SK-N-SH (cell line): ENCODE results near the gene SHD. TPM values are rescaled to one million over a fixed set of nuclear protein-coding genes. Genes with fewer than 3 reads are reported as not detected.

Experiments
- CTCF ChIA-PET: fragments of 300-600, 350-600 bp; formaldehyde crosslinking; extraction: SDS; loops from one replicate; lab custom pipeline; 2021; lab: Yijun Ruan, JAX
- POLR2A ChIA-PET: fragments of 350-600 bp; sonication (Branson Sonifier 250); formaldehyde crosslinking; extraction: SDS; loops from one replicate; lab custom pipeline; 2020; ENCODE audit warnings: antibody characterized with exemption, inconsistent platforms; lab: Yijun Ruan, JAX
- DNase-seq: peaks from one replicate; pipeline ENCODE4 v3.0.0; 2012
- H2AFZ ChIP-seq: fragments of 200-600 bp; sonication (generic); 2 replicates; pipeline ENCODE4 v1.8.1; 2016; ENCODE audit warnings: antibody characterized with exemption, mild to moderate bottlenecking, low read depth
- H3F3A ChIP-seq: fragments of 200-600 bp; sonication (generic); replicated peaks from 2 replicates; pipeline ENCODE3; 2016; ENCODE audit warnings: antibody characterized with exemption, mild to moderate bottlenecking; ENCODE audit not compliant: insufficient read depth
- H3K27ac ChIP-seq, 2 experiments: fragments of 200-500 bp in 1 of 2; fragments of 200-600 bp in 1 of 2; sonication (Bioruptor generic) in 1 of 2; sonication (generic), shearing (Covaris generic) in 1 of 2; 2 replicates each; pipeline versions ENCODE4 v1.5.1 to v1.6.1; 2014 to 2016; ENCODE audit warnings: low read depth in 2 of 2, inconsistent platforms in 1 of 2, low read length in 1 of 2, mild to moderate bottlenecking in 1 of 2, mixed read lengths in 1 of 2
- H3K27me3 ChIP-seq: fragments of 200-600 bp; sonication (generic), shearing (Covaris generic); 2 replicates; pipeline ENCODE4 v1.6.1; 2016; ENCODE audit warnings: mixed run types; ENCODE audit not compliant: insufficient read depth
- H3K36me3 ChIP-seq, 2 experiments: fragments of 200-500 bp in 1 of 2; fragments of 200-600 bp in 1 of 2; sonication (Bioruptor generic) in 1 of 2; sonication (generic) in 1 of 2; replicated peaks in 1 of 2; 2 replicates each; pipeline versions ENCODE3 to v1.5.1; 2014 to 2016; ENCODE audit warnings: low read length in 1 of 2, mild to moderate bottlenecking in 1 of 2; ENCODE audit not compliant: insufficient read depth in 2 of 2, control insufficient read depth in 1 of 2
- H3K4me1 ChIP-seq, 2 experiments: fragments of 200-500 bp in 1 of 2; fragments of 200-600 bp in 1 of 2; sonication (Bioruptor generic) in 1 of 2; sonication (generic), shearing (Covaris generic) in 1 of 2; 2 replicates each; pipeline versions ENCODE4 v1.5.1 to v1.6.1; 2014 to 2016; ENCODE audit warnings: low read depth in 1 of 2, low read length in 1 of 2, mixed run types in 1 of 2; ENCODE audit not compliant: insufficient read depth in 2 of 2, control insufficient read depth in 1 of 2
- H3K4me2 ChIP-seq: fragments of 200-600 bp; sonication (generic), shearing (Covaris generic); 2 replicates; pipeline ENCODE4 v1.6.1; 2017; ENCODE audit warnings: mixed run types
- H3K4me3 ChIP-seq, 2 experiments: fragments of 200-500 bp in 1 of 2; fragments of 200-600 bp in 1 of 2; sonication (Bioruptor generic) in 1 of 2; sonication (generic), shearing (Covaris generic) in 1 of 2; 2 replicates each; pipeline versions ENCODE4 v1.5.1 to v1.8.1; 2014 to 2016; ENCODE audit warnings: low read depth in 2 of 2, inconsistent platforms in 1 of 2, low read length in 1 of 2, mild to moderate bottlenecking in 1 of 2, mixed read lengths in 1 of 2, moderate library complexity in 1 of 2
- H3K79me2 ChIP-seq: fragments of 200-600 bp; sonication (generic); 2 replicates; pipeline ENCODE4 v1.8.1; 2017; ENCODE audit warnings: mild to moderate bottlenecking; ENCODE audit not compliant: insufficient read depth
- H3K9ac ChIP-seq: fragments of 200-600 bp; sonication (generic); 2 replicates; pipeline ENCODE4 v1.6.1; 2017; ENCODE audit warnings: mixed run types
- H3K9me2 ChIP-seq: fragments of 200-600 bp; sonication (generic); 2 replicates; pipeline ENCODE4 v1.6.1; 2017; ENCODE audit warnings: mixed run types
- H3K9me3 ChIP-seq: fragments of 200-600 bp; sonication (generic); 2 replicates; pipeline ENCODE4 v1.6.1; 2017; ENCODE audit warnings: mixed run types, mild to moderate bottlenecking, moderate library complexity
- H4K20me1 ChIP-seq: fragments of 200-600 bp; sonication (generic); 2 replicates; pipeline ENCODE4 v1.6.1; 2017; ENCODE audit warnings: mild to moderate bottlenecking, mixed run types; ENCODE audit not compliant: insufficient read depth
- CHD2 ChIP-seq: fragments of 150-350 bp; IDR thresholded peaks from 2 replicates; pipeline ENCODE4 v1.6.1; 2018; ENCODE audit warnings: low read length; ENCODE audit not compliant: partially characterized antibody
- ELF1 ChIP-seq: IDR thresholded peaks from 2 replicates; pipeline ENCODE4 v1.4.0; 2012
- EP300 ChIP-seq, 2 experiments: IDR thresholded peaks; 2 replicates each; pipeline versions ENCODE4 v1.4.0 to v1.6.1; 2012; ENCODE audit warnings: borderline replicate concordance in 1 of 2, low read depth in 1 of 2, low read length in 1 of 2
- FOXJ3 ChIP-seq: sonication (generic); formaldehyde crosslinking; IDR thresholded peaks from 2 replicates; pipeline ENCODE4 v1.5.1; 2020; ENCODE audit warnings: mild to moderate bottlenecking, missing genetic modification reagents
- FOXM1 ChIP-seq: IDR thresholded peaks from 2 replicates; pipeline ENCODE4 v1.4.0; 2012; ENCODE audit warnings: low read depth, mild to moderate bottlenecking
- GABPA ChIP-seq: IDR thresholded peaks from 2 replicates; pipeline ENCODE4 v1.4.0; 2012; ENCODE audit warnings: low read depth, mild to moderate bottlenecking
- MAX ChIP-seq: IDR thresholded peaks from 2 replicates; pipeline ENCODE4 v1.4.0; 2012; ENCODE audit warnings: low read depth
- MEF2A ChIP-seq: IDR thresholded peaks from 2 replicates; pipeline ENCODE4 v1.4.0; 2012; ENCODE audit warnings: low read depth, borderline replicate concordance
- MXI1 ChIP-seq: IDR thresholded peaks from 2 replicates; pipeline ENCODE4 v1.6.1; 2012; ENCODE audit warnings: mild to moderate bottlenecking, low read depth, low read length, improper control_type of control experiment
- NRF1 ChIP-seq: IDR thresholded peaks from 2 replicates; pipeline ENCODE4 v1.6.1; 2012; ENCODE audit warnings: low read depth, mild to moderate bottlenecking, low read length
- PBX3 ChIP-seq: IDR thresholded peaks from 2 replicates; pipeline ENCODE4; 2012
- POLR2AphosphoS5 ChIP-seq: IDR thresholded peaks from 2 replicates; pipeline ENCODE4 v1.6.1; 2012; ENCODE audit warnings: low read depth, low read length
- RCOR1 ChIP-seq: fragments of 150-350 bp; IDR thresholded peaks from 2 replicates; pipeline ENCODE4 v1.6.1; 2017; ENCODE audit warnings: antibody characterized with exemption, low read length
- RFX5 ChIP-seq: IDR thresholded peaks from 2 replicates; pipeline ENCODE4 v1.6.1; 2012; ENCODE audit warnings: mild to moderate bottlenecking, improper control_type of control experiment, low read length
- SIN3A ChIP-seq: IDR thresholded peaks from 2 replicates; pipeline ENCODE4 v1.6.1; 2012; ENCODE audit warnings: low read depth, mild to moderate bottlenecking, low read length, moderate library complexity, borderline replicate concordance
- TCF12 ChIP-seq: IDR thresholded peaks from 2 replicates; pipeline ENCODE4 v1.4.0; 2012
- WGBS: methylation state at CpG from one replicate; pipeline ENCODE4 v1.1.6; 2017; ENCODE audit warnings: low lambda C conversion rate; 5-methylcytosine and 5-hydroxymethylcytosine counted together
- polyA plus RNA-seq, 3 experiments: library from polyadenylated mRNA; depleted of rRNA; stranded (reverse); fragments of >200 nt; gene quantifications; 2 replicates each; pipeline ENCODE4 v1.2.3, GENCODE V29; 2012
- TF ChIP-seq, protein P1 (sequence below): IDR thresholded peaks from 2 replicates; pipeline ENCODE4 v1.4.0; 2012; ENCODE audit warnings: low read depth, borderline replicate concordance
- TF ChIP-seq, protein P2 (sequence below): fragments of 150-350 bp; IDR thresholded peaks from 2 replicates; pipeline ENCODE4 v1.6.1; 2017; ENCODE audit warnings: antibody characterized with exemption, low read length, low read depth, borderline replicate concordance
- TF ChIP-seq, protein P3 (sequence below): IDR thresholded peaks from 2 replicates; pipeline ENCODE4 v1.4.0; 2012; ENCODE audit warnings: low read depth, borderline replicate concordance
- TF ChIP-seq, protein P4 (sequence below): IDR thresholded peaks from 2 replicates; pipeline ENCODE4 v1.6.1; 2012; ENCODE audit warnings: mild to moderate bottlenecking, low read depth, low read length, moderate library complexity

The SHD gene
- polyA plus RNA-seq, 1 of the 3 experiments (the other 2 are of a cell fraction), result 3.1 TPM

DNA sequence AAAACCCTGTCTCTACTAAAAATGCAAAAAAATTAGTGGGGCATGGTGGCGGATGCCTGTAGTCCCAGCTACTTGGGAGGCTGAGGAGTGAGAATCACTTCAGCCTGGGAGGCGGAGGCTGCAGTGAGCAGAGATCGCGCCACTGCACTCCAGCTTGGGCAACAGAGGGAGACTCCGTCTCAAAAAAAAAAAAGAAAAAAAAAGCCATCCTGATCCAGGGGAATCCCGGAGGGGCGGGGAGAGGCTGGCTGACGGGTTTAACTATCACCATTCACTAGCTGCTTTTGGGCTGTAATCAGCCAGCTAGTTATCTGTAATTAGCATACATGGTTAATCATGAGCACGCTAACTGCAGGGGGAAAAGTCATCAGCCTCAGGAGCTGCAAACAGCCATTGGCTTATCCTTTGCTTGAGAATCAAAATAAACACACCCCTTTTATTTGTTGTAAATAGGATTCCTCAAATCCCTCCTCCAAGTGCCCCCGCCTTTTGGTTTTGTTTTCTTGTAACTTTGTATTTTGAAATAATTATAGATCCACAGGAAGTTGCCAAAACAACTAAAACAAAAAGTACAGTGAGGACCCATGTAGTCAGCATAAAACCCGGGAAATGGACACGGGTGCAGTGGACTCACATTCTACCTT is 34.9 kb downstream of the SHD start:
- H3K27me3 ChIP-seq, result no peaks in the 10 kb centered on the region
- H3K4me1 ChIP-seq, result no peaks in the 10 kb centered on the region
- no peak for DNase-seq
- peaks cover 11 to 14% of the 10 kb centered on the region in 2 experiments for H3K36me3 ChIP-seq
- ChIA-PET POLR2A (interaction anchor here (0.6 to 1.4 kb wide), 3 partner anchors 9 to 17 kb away, joined by 3 to 4 read pairs (median 3); no protein-coding TSS in a partner anchor), CTCF (interaction anchor here (1.0 kb wide), 1 partner anchor 46 kb away, joined by 3 read pairs; no protein-coding TSS in a partner anchor)
- no peaks in the 10 kb centered on the region for H3K9me3 ChIP-seq
- H3K4me2 ChIP-seq, result no peak overlapping the region
- H3K9ac ChIP-seq, result no peak overlapping the region
- WGBS, result 90% methylated on average over 12 of the region's 12 CpGs
- H3K27ac ChIP-seq, result no peak overlapping the region
- no peaks in the 10 kb centered on the region for H4K20me1 ChIP-seq
- no peaks in the 10 kb centered on the region for H3K9me2 ChIP-seq
- no peaks in the 10 kb centered on the region for H3K79me2 ChIP-seq
- no peak overlapping the region for H2AFZ ChIP-seq
- H3K4me3 ChIP-seq, result no peak overlapping the region
- no peak for TF ChIP-seq POLR2AphosphoS5
- TF ChIP-seq PBX3, result no peak
- no peak for TF ChIP-seq RCOR1
- no peak for TF ChIP-seq GABPA
- TF ChIP-seq MAX, result no peak
- no peak for TF ChIP-seq ELF1
- TF ChIP-seq, protein P1, sequence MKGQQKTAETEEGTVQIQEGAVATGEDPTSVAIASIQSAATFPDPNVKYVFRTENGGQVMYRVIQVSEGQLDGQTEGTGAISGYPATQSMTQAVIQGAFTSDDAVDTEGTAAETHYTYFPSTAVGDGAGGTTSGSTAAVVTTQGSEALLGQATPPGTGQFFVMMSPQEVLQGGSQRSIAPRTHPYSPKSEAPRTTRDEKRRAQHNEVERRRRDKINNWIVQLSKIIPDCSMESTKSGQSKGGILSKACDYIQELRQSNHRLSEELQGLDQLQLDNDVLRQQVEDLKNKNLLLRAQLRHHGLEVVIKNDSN, result no peak
- TF ChIP-seq RFX5, result no peak
- TF ChIP-seq FOXJ3 (CRISPR knock-in tag), result no peak
- no peak for TF ChIP-seq NRF1
- no peak for TF ChIP-seq MEF2A
- no peak for TF ChIP-seq MXI1
- TF ChIP-seq, protein P2, sequence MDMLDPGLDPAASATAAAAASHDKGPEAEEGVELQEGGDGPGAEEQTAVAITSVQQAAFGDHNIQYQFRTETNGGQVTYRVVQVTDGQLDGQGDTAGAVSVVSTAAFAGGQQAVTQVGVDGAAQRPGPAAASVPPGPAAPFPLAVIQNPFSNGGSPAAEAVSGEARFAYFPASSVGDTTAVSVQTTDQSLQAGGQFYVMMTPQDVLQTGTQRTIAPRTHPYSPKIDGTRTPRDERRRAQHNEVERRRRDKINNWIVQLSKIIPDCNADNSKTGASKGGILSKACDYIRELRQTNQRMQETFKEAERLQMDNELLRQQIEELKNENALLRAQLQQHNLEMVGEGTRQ, result no peak
- TF ChIP-seq FOXM1, result no peak
- TF ChIP-seq SIN3A, result no peak
- no peaks in the 10 kb centered on the region for H3F3A ChIP-seq

DNA sequence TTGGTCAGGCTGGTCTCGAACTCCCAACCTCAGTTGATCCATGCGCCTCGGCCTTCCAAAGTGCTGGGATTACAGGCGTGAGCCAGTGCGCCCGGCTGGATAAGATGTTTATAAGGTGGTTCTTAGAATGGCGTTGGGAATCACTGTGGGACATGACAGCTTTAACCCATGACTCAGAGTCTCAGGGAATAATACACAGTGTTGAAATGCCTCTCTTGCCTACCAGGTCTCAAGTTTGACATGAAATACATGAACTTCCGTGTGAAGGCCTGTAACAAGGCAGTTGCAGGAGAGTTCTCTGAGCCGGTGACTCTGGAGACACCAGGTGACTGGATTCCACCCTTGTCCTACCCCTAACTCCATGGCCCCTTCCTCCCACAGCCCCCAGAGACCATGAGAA is 37.9 kb downstream of the SHD start:
- WGBS, result 92% methylated on average over 9 of the region's 9 CpGs
- CTCF ChIA-PET, result no interaction called here
- no peaks in the 10 kb centered on the region for H3K9me2 ChIP-seq
- TF ChIP-seq GABPA (no peak), TCF12 (no peak), MXI1 (no peak), EP300 (IDR thresholded peaks at IDR 0.05; ENCODE audit: borderline replicate concordance in 1 of 2, low read depth in 1 of 2, low read length in 1 of 2) (no peak), CHD2 (no peak), FOXJ3 (CRISPR knock-in tag) (no peak)
- TF ChIP-seq, protein P3, sequence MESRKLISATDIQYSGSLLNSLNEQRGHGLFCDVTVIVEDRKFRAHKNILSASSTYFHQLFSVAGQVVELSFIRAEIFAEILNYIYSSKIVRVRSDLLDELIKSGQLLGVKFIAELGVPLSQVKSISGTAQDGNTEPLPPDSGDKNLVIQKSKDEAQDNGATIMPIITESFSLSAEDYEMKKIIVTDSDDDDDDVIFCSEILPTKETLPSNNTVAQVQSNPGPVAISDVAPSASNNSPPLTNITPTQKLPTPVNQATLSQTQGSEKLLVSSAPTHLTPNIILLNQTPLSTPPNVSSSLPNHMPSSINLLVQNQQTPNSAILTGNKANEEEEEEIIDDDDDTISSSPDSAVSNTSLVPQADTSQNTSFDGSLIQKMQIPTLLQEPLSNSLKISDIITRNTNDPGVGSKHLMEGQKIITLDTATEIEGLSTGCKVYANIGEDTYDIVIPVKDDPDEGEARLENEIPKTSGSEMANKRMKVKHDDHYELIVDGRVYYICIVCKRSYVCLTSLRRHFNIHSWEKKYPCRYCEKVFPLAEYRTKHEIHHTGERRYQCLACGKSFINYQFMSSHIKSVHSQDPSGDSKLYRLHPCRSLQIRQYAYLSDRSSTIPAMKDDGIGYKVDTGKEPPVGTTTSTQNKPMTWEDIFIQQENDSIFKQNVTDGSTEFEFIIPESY, result no peak
- TF ChIP-seq, protein P4, sequence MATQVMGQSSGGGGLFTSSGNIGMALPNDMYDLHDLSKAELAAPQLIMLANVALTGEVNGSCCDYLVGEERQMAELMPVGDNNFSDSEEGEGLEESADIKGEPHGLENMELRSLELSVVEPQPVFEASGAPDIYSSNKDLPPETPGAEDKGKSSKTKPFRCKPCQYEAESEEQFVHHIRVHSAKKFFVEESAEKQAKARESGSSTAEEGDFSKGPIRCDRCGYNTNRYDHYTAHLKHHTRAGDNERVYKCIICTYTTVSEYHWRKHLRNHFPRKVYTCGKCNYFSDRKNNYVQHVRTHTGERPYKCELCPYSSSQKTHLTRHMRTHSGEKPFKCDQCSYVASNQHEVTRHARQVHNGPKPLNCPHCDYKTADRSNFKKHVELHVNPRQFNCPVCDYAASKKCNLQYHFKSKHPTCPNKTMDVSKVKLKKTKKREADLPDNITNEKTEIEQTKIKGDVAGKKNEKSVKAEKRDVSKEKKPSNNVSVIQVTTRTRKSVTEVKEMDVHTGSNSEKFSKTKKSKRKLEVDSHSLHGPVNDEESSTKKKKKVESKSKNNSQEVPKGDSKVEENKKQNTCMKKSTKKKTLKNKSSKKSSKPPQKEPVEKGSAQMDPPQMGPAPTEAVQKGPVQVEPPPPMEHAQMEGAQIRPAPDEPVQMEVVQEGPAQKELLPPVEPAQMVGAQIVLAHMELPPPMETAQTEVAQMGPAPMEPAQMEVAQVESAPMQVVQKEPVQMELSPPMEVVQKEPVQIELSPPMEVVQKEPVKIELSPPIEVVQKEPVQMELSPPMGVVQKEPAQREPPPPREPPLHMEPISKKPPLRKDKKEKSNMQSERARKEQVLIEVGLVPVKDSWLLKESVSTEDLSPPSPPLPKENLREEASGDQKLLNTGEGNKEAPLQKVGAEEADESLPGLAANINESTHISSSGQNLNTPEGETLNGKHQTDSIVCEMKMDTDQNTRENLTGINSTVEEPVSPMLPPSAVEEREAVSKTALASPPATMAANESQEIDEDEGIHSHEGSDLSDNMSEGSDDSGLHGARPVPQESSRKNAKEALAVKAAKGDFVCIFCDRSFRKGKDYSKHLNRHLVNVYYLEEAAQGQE, result no peak

More for the DNA sequence above, 37.9 kb downstream of the SHD start:
- Histone ChIP-seq H3K4me2 (no peak overlapping the region), H3K27me3 (no peaks in the 10 kb centered on the region), H2AFZ (no peak overlapping the region), H3K27ac (no peak overlapping the region), H3K9me3 (no peaks in the 10 kb centered on the region), H4K20me1 (no peaks in the 10 kb centered on the region), H3K9ac (no peak overlapping the region), H3K79me2 (no peaks in the 10 kb centered on the region), H3K4me3 (no peak overlapping the region), H3F3A (no peaks in the 10 kb centered on the region), H3K36me3 (peaks cover 10 to 16% of the 10 kb centered on the region in 2 experiments), H3K4me1 (no peaks in the 10 kb centered on the region)
- POLR2A ChIA-PET, result no interaction called here
- DNase-seq, result peak; percentile 1
